HG02623 (cell line): ENCODE results near the gene KLK8.

ENCODE experiments used
- ATAC-seq: cut with Tn5 transposase; IDR thresholded peaks from one replicate; pipeline ENCODE4 v1.9.1; 2021; ENCODE audit warnings: moderate library complexity; ENCODE audit not compliant: unreplicated experiment

Gene KLK8

DNA sequence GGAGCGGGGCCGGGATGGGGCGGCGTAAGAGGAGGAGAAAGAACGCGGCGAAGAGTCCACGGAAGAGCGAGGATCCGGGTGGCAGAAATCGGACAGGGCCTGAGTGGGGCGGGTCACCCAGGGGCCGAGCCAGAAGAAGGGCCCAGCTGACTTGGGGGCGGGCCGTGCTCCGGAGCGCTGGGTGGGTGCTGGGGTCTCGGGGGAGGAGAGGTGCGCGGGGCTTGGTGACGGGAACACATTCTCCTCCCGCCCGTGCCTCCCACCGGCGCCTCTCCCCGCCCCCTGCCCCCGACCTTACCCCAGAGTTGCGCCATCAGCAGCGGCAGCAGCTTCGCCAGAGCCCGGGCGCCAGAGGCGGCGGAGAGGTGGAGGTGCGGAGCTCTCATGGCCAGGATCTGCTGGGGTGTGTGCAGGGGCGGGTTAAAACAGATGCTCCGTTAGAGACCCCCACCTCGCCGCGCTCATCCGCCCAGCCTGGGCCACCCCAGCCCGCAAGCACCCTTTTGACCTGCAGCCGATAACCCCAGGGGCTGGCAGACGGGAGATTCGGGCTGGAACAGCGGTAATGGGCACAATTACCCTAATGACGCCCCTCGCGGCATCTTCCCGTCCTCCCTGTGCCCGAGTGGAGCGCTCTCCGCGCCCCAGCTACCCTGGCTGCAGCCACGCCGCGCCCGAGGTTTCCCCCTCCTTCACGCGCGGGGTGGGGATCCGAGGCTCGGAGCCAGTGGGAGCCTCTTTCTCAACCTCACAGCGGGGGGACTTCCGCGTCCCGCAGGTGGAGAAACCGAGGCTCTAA lies 17.5 kb upstream of the KLK8 start:
- no peak for ATAC-seq

DNA sequence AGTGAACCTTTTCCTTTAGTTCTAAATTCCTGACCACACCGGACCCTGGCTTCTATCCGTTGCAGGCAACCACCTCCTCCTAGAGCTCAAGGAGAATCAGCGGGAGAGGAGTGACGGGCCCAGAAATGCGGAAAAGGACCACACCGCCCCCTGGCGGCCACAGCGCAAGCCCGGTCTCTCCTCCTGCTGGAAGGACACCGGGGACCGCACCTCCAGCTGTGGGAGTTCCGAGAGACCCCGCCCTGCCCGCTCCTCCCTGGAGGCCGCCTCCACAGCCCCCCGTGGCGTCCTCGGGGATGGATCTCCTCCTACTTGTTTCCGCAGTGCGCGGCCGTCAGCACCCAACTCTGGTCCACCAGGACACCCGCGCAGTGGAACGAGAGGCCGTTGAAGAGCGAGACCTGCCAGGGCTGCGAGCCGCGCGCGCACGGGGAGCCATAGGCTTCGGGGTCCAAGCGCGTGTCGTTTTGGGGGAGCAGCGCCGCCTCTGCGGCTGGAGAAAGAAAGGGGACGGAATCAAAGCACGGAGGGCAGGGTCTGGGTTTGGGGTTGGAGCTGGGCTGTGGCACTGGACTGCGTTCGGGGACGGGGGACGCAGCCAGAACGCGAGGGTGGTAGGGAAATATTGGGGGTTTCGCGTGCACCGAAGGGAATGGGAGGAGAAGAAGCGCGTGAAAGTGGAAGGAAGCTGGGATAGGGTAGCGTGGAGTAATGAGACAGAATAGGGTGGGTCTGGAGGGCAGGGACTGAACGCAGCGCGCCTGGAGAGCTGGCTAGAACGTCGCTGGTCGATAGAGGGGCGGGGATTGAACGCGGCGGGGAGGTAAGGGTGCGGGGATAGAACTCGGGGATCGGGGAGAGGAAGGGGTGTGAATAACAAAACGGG lies 15.6 kb upstream of the KLK8 start:
- no peak for ATAC-seq

- no peak for ATAC-seq
These were observed 14.4 kb upstream of the KLK8 start for GRCh38 chr19:51015691-51016267.

DNA sequence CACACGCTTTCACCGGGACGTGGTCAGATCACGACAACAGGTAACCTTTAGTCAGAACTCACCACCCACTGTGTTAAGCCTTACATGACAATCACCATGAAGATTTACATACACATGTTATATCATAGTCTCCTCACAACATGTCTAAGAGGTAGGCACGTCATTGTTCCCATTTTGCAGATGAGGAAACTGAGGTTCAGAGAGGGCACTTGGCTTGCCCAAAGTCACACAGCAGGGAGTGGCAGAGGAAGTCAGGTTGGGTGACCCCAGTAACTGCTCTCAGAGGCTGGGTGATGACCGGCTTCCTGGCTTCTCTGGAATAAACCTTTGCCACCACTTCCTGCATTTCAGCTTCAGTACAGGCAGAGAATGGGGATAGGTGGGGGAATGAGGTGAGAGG lies 12.8 kb upstream of the KLK8 start:
- no peak for ATAC-seq

- no peak for ATAC-seq
These were observed 11.3 kb upstream of the KLK8 start for GRCh38 chr19:51012661-51013190.

DNA sequence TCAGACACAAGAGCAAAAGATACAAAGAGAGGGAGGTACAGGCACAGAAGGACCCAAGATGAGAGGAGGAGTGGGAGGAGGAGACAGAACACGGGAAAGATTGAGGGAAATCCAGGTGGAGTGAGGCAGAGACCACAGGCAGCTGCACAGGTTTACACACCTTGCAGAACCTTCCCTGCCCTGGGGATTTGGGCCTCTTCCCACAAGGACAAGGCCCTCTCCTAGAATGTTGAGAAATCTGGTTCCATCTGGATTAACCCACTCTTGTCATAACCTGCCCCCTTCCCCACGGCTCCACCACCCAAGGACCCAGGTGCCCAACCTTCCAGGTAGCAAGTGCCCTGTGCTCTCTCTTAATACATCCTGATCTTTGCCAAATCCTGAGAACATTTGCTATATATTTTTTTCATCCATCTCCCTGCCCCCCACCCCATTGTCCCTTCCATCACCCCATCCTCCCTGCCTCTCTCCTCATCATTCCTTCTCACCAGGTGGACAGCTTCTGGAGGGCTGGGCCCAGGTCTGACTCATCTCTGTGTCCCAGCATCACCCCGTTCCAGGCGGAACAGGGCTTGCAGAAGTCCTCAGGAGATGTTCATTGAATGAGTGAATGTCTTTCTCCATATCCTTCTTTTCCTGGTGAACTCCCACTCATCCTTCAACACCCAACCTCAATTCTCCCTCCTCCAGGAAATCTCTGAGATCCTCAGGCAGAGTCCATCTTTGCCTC lies 8.8 kb upstream of the KLK8 start:
- ATAC-seq, result no peak

- ATAC-seq, result no peak
These were observed 7.9 kb upstream of the KLK8 start for GRCh38 chr19:51009061-51009891.

GRCh38 chr19:51007488-51007887 lies 6.1 kb upstream of the KLK8 start:
- ATAC-seq, result no peak

GRCh38 chr19:51006406-51006805 lies 5.0 kb upstream of the KLK8 start:
- ATAC-seq, result no peak

DNA sequence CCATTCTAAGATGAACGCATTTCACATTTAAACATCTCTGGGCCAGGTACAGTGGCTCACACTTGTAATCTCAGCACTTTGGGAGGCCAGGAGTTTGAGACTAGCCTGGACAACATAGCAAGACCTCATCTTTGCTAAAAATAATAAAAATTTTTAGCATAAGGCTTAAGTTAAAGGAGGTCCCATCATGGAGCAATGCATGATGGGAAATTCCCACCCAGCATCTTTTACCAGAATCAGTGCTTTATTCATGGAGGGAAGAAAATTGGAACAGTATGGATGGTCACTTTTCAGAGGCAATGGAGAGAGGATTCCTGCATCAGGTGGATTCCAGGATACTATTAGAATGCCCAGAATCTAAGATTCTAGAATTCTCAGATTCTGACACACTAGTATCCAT lies 3.8 kb upstream of the KLK8 start:
- ATAC-seq, result no peak

DNA sequence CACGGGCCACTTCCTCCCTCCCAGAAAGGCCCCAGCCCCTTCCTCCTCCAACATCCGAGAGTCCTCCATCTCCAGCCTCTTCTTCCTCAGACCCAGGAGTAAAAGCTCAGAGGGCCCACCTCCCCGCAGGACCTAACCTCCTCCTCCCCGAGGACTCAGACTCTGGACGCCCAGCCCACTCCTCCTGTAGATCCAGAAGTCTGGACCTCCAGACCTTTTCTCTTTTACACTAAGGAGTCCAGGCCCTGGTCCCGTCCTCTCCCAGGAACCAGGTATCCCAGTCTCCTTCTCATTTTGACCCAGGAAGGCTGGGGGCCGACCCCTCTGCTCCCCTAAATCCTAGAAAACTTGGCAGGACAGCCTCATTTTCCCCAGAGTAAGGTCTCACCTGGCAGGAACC lies 1.9 kb upstream of the KLK8 start:
- ATAC-seq, result no peak

DNA sequence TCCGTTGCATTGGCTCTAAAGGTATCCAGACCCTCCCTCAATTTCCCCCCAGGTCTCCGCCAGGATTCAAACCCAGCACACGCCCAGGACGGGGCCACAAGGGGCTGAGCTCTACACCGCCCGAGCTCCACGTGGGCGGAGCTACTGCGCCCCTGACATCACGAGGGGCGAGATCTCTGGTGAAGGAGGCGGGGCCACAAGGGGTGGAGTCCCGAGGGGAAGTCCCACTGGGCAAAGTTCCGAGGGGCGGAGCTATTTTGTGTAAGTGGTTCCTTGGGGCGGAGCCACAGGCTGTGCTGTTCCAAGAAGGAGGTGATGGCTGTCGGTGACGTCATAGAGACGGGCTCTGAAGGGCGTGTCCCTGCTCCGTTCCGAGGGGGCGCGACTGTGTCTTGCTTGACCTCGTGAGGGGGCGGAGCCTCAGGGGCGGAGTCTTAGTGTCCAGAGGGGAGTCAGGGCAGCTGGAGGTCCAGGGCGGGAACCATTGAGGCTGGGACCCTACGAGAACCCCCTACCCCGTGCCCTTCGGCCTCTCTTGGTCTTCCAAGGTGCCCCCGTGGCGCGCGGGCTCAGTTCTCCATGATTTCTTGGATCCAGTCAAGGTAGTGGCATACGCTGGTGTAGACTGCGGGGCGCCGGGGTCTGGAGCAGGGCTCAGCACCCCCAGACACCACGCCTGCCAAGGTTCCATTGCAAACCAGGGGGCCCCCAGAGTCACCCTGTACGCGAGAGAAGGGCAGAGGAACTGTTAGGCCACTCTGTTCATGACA lies 1.3 kb upstream of the KLK8 start:
- ATAC-seq, result no peak

GRCh38 chr19:51002089-51002532 lies 707 bp upstream of the KLK8 start:
- no peak for ATAC-seq

- ATAC-seq, result no peak
These were observed 423 bp downstream of the KLK8 start for GRCh38 chr19:51000981-51001380.

- no peak for ATAC-seq
These were observed 978 bp downstream of the KLK8 start for GRCh38 chr19:51000426-51000825.

DNA sequence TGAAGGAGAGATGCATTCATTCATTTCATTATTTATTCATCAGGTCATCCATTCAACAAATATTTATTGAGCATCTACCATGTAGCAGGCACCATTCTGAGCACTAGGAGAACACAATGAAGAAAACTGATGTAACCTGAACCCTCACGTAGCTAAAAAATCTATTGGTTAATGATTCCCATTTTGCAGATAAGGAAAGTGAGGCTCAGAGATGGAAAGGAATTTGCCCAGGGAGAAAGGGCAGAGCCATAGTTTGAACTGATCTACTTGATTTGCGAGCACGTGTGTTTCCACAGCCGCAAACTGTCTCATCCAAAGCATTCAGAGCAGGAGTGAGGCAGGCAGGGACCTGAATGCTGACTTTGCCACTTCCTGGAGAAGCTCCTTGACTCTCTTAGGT lies 2.7 kb downstream of the KLK8 start:
- no peak for ATAC-seq

DNA sequence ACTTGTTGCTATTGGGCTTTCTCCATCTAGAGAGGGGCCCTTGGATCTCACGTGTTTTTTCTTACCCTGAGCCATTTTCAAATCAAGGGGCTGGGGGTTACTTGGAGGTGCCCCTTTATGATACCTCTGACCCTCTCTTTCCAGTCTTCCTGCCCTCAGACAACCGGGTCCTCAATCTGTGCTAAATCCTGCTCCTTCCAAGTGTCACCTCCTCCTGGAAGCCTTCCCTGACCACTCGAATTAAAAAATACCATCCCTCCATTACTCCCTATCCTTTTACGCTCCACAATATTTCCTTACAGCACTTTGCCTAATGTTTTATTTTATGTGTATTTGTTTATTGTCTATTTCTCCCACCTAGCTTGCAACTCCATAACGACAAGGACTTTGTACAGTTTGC lies 3.3 kb downstream of the KLK8 start:
- no peak for ATAC-seq

GRCh38 chr19:50994129-50994528 lies 7.3 kb downstream of the KLK8 start:
- no peak for ATAC-seq

DNA sequence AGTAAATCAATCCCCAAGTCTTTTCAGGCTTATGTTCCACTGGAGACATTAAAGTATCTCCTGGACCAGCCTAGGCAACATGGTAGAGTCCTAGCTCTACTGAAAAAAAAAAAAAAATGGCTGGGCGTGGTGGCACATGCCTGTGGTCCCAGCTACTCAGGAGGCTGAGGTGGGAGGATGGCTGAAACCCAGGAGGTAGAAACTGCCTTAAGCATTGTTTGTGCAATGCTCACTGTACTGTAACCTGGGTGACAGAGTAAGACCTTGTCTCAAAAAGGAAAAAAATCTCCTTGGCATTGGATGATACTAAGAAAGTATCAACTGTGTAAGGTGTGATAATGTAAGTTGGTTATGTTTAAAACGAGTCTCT lies 8.8 kb downstream of the KLK8 start:
- no peak for ATAC-seq
